Measurements from ENCODE around the gene ITGB8.

GRCh38 chr7:20320322-20320721 is 10.4 kb upstream of the ITGB8 start:
- no peak for TF ChIP-seq CTCF (IDR thresholded peaks at IDR 0.05; ENCODE audit: borderline replicate concordance, extremely low read depth, low read length, poor library complexity, severe bottlenecking)
- no peak for TF ChIP-seq EZH2 (IDR thresholded peaks at IDR 0.05; ENCODE audit: borderline replicate concordance, low read depth, low read length, severe bottlenecking)

Measured in DND-41 (cell line).